ENCODE data around the gene SLC15A1.
A peak's percentile ranks its signal among the peaks of the same experiment; 100 is the strongest.
"Not testable (repeated sequence)": the region's sequence is repeated elsewhere in the genome, so short reads cannot be mapped to it uniquely, and the experiment has no call there.

SLC15A1 gene

DNA sequence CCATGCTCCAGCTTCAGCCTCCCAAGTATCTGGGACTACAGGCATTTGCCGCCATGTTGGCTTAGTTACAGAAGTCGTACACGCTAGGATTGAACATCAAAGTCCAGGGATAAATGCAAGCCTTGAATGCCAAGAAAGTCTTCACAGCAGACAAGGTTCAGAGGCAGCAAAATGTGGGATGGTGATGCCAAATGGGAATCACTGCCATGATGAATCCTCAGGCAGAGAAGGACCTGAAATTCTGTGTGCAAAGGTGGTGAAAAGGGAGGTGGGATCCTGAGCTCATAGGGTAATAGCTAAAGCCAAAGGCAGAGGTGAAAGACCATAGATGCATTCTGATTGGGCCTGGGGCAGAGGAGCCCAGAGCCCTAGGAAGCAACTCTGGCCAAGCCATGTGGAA, 96.2 kb downstream of the SLC15A1 start:
- no peak for DNase-seq (ENCODE audit: low read depth)

DNA sequence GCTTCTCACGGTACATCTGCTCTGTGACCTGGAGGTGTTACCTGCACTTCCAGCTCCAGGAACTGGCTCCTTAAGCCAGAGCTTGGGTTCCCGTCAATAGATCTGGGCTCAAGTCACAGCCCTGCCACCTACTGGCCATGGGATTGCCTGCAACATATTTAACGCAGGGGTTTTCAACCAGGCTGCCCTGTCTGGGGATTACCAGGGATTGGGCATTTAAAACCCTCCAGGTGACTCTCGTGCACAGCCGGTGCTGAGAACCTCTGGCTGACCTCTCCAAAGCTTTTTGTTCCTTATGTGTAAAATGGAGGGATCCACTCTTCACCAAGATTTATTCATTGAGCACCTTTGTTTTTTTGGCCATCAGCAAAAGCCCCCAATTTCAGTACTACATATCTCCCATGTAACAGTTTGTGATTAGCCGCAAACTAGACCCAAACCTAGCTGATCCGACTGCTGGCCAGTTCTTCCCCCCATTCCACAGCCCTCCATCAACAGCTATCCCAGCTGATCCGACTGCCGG, 98.9 kb downstream of the SLC15A1 start:
- peak; percentile 43 for DNase-seq (ENCODE audit: low read depth)

DNA sequence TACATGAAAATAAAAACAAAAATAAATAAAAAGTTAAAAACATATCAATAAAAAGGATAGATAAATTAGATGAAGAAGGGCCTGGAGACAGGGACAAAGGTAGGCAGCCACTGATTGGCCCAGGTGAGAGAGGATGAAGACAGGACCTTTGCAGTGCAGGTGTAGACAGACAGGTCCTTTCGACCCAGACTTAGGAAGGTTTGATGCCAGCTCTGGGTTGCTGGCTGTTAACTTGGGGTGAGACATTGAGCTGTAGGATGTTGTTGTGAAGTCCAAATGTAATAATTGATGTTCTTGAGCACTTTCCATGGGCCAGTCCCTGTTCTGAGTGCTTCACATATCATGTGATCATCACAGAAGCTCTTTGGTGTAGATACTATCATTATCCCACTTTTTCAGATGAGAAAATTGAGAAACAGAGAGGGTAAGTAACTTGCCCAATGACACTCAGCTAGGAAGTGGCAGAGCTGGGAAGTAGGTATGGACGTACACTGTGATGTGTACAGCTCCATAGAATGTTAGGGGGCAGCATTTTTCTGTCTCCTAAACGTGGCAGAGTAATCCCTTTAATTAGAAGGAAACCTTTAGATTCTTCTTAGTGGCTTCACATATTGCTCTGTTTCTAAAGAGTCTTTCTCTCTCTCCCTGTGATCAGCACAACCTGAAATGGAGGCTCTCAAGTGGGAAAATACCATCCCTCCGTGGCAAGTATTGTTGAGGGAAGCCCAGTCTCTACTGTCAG, 99.6 kb downstream of the SLC15A1 start:
- no peak for DNase-seq (ENCODE audit: low read depth)

DNA sequence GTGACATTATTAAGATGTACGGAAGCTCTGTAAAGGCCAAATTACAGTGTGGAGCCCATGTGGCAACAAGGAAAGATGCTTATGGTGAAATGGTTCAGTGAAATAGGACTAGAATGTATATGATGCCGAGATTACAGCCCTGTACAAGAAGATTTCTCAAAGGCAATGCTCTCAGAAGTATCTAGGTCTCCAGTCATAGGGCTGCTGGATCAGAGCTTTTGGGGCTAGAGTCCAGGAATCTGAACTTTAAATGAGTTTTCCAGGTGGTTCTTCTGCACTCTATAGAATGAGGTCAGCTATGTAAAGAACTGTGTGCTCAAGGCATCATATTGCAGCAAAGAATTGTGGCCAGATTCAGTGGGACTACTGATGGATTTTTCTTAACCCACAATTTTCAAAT, 100.2 kb downstream of the SLC15A1 start:
- no peak for DNase-seq (ENCODE audit: low read depth)

DNA sequence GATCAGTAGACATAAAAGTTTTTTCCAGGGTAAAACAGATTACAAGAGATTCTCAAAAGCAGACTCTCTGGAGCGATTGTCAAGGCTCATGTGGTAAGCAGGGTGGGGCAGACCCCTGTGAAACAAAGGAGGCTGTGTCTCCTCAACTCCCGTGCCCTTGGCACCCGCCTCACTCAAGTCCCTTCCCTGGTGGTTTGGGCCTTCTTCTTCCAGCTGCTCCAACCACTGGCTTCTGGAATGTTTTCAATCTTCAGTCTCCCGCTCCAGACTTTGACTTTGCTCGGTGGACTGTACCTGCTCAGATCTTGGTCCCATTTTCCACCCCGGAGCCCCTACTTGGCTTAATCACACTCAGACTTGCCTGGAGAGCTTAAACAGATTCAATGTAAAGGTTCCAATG, 100.7 kb downstream of the SLC15A1 start:
- no peak for DNase-seq (ENCODE audit: low read depth)

DNA sequence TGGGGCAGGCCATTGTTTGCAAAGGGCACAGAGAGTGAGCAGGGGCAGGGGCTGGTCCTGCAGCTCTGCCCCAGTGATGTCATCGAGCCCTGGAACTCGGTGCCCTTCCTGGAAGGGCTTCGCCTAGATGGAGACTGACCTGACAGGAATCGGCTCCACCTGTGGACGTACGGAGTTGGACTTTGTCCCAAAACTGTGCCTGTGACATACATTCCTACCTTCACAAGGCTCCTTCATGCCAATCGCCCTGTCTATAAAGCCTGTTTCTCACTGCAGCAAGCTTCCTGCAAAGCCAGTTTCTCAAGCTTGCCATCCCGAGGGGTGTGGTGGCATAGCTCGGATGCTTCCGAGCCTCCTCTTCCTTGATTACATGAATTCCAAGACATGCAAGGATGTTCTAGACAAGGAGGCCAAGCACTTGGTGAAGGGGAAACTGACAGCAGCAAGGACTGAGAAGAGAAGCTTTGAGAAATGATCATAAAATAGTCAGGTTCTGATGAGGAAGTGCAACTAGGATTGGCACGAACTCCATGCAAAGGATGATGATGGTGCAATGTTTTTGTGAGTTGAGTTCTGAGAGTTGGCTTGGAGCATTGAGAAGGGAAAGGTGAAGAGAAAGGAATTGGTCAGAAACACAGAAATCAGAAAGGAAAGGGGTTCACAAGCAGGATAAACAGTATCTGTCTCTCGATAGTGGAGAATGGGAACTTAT, 101.9 kb downstream of the SLC15A1 start:
- no peak for DNase-seq (ENCODE audit: low read depth)

DNA sequence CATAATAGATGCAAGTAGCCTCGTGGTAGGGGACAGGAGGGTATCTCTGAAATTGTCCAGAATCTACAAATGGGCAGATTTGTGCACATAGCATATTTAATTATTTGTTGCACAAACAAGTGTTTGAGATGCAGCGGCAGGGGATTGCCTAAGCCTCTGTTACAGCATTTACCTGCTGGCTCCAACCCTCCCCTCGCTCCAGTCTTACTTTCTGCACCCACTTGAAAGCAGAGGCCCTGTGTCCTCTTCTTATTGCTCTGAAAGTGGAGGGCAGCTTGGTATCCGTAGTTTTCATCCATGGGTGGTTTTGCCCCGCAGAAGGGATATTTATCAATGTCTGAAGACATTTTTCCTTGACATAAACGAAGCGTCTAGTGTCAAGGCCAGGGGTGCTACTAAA, 102.6 kb downstream of the SLC15A1 start:
- DNase-seq (ENCODE audit: low read depth), result no peak

DNA sequence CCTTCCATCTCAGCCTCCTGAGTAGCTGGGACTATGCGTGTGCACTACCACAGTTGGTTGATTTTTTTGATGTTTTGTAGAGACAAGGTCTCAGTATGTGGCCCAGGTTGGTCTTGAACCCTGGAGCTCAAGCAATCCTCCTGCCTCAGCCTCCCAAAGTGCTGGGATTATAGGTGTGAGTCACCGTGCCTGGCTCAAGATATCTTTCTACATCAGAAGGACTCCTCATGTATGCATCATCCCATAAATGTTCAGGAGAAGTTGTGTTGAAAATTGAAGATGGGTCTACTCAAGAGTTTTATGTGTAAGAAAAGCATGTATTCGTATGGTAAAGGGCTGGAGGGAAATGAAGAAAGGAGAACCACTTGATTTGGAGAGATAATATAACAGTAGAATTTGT, 103.8 kb downstream of the SLC15A1 start:
- no peak for DNase-seq (ENCODE audit: low read depth)

DNA sequence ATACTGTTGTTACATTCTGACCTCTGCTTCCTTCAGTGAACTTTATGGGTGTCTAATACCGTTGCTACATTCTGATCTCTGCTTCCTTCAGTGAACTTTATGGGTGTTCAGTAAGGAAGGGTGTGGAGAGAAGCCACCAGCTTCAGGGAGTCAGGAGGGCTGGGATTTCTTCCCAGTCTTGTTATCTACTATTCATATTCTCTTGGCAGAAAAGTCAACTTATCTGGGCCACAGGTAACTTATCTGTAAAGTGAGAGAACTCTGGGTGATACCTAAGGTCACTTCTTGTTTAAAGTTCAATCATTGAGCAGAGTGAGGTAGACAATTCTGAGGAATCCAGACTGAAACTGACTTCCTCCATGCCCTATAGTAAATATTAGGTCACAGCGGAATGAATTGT, 104.3 kb downstream of the SLC15A1 start:
- DNase-seq (ENCODE audit: low read depth), result no peak

DNA sequence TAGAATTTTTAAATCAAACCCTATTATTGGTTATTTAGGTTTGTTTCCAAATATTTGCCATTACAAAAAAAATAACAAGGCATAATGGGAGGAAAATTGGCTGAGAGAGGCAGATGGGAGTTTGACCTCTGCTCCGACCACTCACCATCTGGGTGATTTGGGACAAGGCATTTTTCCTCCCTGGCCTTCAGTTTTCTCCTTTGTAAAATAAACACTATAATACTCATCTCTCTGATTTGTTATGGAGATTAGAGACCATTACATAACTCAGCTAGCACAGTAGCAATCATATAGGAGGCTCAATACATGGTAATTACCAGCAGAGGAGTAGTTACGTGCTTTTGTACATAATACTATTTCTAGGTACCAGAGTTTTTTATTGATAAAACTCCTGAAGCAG, 105.4 kb downstream of the SLC15A1 start:
- no peak for DNase-seq (ENCODE audit: low read depth)

DNA sequence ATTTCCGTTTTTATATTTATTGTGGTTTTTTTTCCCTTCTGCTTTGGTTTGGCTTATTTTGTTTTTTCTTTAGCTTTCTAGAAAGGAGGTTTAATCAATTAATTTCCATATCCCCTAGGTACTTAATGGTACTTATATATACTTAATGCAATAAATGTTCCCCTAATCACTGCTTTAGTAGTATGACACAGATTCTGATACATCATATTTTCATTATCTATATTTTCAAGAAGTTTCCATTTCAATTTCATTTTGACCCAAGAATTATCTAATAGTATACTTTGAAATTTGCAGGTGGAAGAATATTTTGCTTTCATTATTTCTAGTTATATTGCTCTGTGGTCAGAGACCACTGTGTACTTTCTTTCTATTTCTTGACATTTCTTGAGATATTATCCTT, 109.0 kb downstream of the SLC15A1 start:
- no peak for DNase-seq (ENCODE audit: low read depth)

DNA sequence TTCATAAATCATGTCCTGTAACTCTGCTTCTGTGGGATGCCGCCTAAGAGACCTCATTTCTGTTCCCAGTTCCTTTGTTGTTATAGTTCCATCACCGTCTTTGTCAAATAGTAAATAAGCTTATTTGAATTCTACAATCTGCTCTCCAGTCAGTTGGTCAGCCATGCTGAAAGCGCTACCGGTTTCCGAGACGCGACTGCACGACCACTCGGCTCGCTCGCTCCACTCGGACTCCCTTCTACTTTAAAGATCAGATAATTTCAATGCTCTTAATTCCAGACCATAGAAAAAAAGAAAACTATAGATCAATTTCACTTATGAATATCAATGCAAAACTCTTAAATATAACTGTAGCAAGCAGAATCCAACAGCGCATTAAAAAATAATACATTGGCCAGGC, 111.4 kb downstream of the SLC15A1 start:
- DNase-seq (ENCODE audit: low read depth), result no peak

DNA sequence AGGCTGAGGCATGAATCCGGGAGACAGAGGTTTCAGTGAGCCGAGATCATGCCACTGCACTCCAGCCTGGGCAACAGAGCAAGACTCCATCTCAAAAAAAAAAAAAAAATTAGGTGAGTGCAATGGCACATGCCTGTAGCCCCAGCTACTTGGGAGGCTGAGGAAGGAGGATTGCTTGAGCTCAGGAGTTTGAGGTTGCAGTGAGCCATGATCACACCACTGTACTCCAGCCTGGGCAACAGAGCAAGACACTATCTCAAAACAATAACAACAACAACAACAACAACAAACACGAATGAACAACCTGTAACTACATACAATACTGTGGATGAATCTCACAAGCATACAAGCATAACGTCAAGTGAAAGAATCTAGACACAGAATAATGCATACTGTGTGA, 112.7 kb downstream of the SLC15A1 start:
- not testable (repeated sequence) for DNase-seq (ENCODE audit: low read depth)

DNA sequence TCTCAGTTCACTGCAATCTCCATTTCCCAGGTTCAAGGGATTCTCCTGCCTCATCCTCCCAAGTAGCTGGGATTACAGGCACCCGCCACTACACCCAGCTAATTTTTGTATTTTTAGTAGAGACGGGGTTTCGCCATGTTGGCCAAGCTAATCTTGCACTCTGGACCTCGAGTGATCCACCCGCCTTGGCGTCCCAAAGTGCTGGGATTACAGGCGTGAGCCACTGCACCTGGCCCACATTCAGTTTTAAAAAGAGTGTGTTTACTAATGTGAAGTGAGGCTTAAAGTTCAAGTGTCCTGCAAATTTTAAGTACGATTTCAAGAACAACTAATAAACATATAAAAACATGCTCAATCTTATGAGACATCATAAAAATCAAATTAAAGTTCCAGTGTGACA, 114.1 kb downstream of the SLC15A1 start:
- DNase-seq (ENCODE audit: low read depth), result not testable (repeated sequence)
